ENCODE data around the gene CPM. TPM values are rescaled to one million over a fixed set of nuclear protein-coding genes. Genes with fewer than 3 reads are reported as not detected.
A peak's percentile ranks its signal among the peaks of the same experiment; 100 is the strongest.

The CPM gene
- total RNA-seq, 1 experiment from 2014 or later, result 1.7 TPM

- no peak for DNase-seq (ENCODE audit: low spot score)
These were observed 23.5 kb upstream of the CPM start for GRCh38 chr12:68956466-68956865.

GRCh38 chr12:68954811-68955210, 21.8 kb upstream of the CPM start:
- no peak for DNase-seq (ENCODE audit: low spot score)

- peak; percentile 19 for DNase-seq (ENCODE audit: low spot score)
These were observed 20.6 kb upstream of the CPM start for GRCh38 chr12:68953536-68953935.

- DNase-seq (ENCODE audit: low spot score), result no peak
These were observed 18.7 kb upstream of the CPM start for GRCh38 chr12:68951652-68952051.

GRCh38 chr12:68950511-68950910, 17.5 kb upstream of the CPM start:
- no peak for DNase-seq (ENCODE audit: low spot score)

GRCh38 chr12:68945255-68945654, 12.3 kb upstream of the CPM start:
- DNase-seq (ENCODE audit: low spot score), result no peak

- DNase-seq (ENCODE audit: low spot score), result no peak
These were observed 11.5 kb upstream of the CPM start for GRCh38 chr12:68944296-68945076.

GRCh38 chr12:68943848-68944247, 10.9 kb upstream of the CPM start:
- DNase-seq (ENCODE audit: low spot score), result no peak

- DNase-seq (ENCODE audit: low spot score), result no peak
These were observed 7.8 kb upstream of the CPM start for GRCh38 chr12:68940731-68941130.

- no peak for DNase-seq (ENCODE audit: low spot score)
These were observed 6.5 kb upstream of the CPM start for GRCh38 chr12:68939505-68939904.

- no peak for DNase-seq (ENCODE audit: low spot score)
These were observed 1.4 kb upstream of the CPM start for GRCh38 chr12:68934392-68934791.

GRCh38 chr12:68932128-68932960, 627 bp downstream of the CPM start:
- no peak for DNase-seq (ENCODE audit: low spot score)

GRCh38 chr12:68930178-68930577, 2.8 kb downstream of the CPM start:
- no peak for DNase-seq (ENCODE audit: low spot score)

- DNase-seq (ENCODE audit: low spot score), result no peak
These were observed 8.4 kb downstream of the CPM start for GRCh38 chr12:68924546-68924945.

GRCh38 chr12:68919581-68920239, 13.3 kb downstream of the CPM start:
- no peak for DNase-seq (ENCODE audit: low spot score)

- no peak for DNase-seq (ENCODE audit: low spot score)
These were observed 14.0 kb downstream of the CPM start for GRCh38 chr12:68918960-68919359.

GRCh38 chr12:68915055-68915454, 17.9 kb downstream of the CPM start:
- peak; percentile 22 for DNase-seq (ENCODE audit: low spot score)

- DNase-seq (ENCODE audit: low spot score), result no peak
These were observed 19.3 kb downstream of the CPM start for GRCh38 chr12:68913682-68914081.

GRCh38 chr12:68912916-68913315, 20.1 kb downstream of the CPM start:
- no peak for DNase-seq (ENCODE audit: low spot score)

GRCh38 chr12:68911197-68911718, 21.7 kb downstream of the CPM start:
- DNase-seq (ENCODE audit: low spot score), result no peak

- DNase-seq (ENCODE audit: low spot score), result no peak
These were observed 22.8 kb downstream of the CPM start for GRCh38 chr12:68910128-68910527.

GRCh38 chr12:68908076-68908475, 24.9 kb downstream of the CPM start:
- DNase-seq (ENCODE audit: low spot score), result no peak
